GM12878 (cell line): ENCODE results near the gene PRX. TPM values are rescaled to one million over a fixed set of nuclear protein-coding genes. Genes with fewer than 3 reads are reported as not detected.

Experiments used
- CBFB ChIP-seq: IDR thresholded peaks from 2 replicates; pipeline ENCODE4 v1.6.1; 2016; ENCODE audit warnings: antibody characterized with exemption, low read depth
- CHD1 ChIP-seq: IDR thresholded peaks from 2 replicates; pipeline ENCODE4 v1.6.1; 2012; ENCODE audit warnings: low read depth, low read length, improper control_type of control experiment
- CREM ChIP-seq: IDR thresholded peaks from 2 replicates; pipeline ENCODE4 v1.6.1; 2014; ENCODE audit warnings: antibody characterized with exemption, low read depth
- GABPA ChIP-seq: IDR thresholded peaks from 2 replicates; pipeline ENCODE4 v1.6.1; 2014; ENCODE audit warnings: antibody characterized with exemption, low read depth, mild to moderate bottlenecking, inconsistent platforms
- GATAD2B ChIP-seq: fragments of 450-650 bp; conservative IDR thresholded peaks from 2 replicates; pipeline ENCODE4 v1.6.1; 2017; ENCODE audit warnings: low read depth, mild to moderate bottlenecking, moderate library complexity
- HSF1 ChIP-seq: fragments of 150-350 bp; IDR thresholded peaks from 2 replicates; pipeline ENCODE4 v1.6.1; 2014; ENCODE audit warnings: mild to moderate bottlenecking, low read depth, low read length
- IRF4 ChIP-seq: IDR thresholded peaks from 2 replicates; pipeline ENCODE4 v1.6.1; 2011; ENCODE audit warnings: low read depth, low read length
- MEF2A ChIP-seq: IDR thresholded peaks from 2 replicates; pipeline ENCODE4 v1.6.1; 2011; ENCODE audit warnings: low read depth, mild to moderate bottlenecking, low read length, moderate library complexity; ENCODE audit not compliant: insufficient read depth
- MLLT1 ChIP-seq: fragments of 450-650 bp; IDR thresholded peaks from 2 replicates; pipeline ENCODE4 v1.6.1; 2016; ENCODE audit warnings: mild to moderate bottlenecking
- NKRF ChIP-seq: fragments of 450-650 bp; conservative IDR thresholded peaks from 2 replicates; pipeline ENCODE4 v1.6.1; 2017; ENCODE audit warnings: mild to moderate bottlenecking, moderate library complexity
- NRF1 ChIP-seq: conservative IDR thresholded peaks from 2 replicates; pipeline ENCODE4 v1.6.1; 2011; ENCODE audit warnings: mild to moderate bottlenecking, low read depth, low read length, improper control_type of control experiment
- SIX5 ChIP-seq: IDR thresholded peaks from 2 replicates; pipeline ENCODE4 v1.6.1; 2011; ENCODE audit warnings: mild to moderate bottlenecking, low read depth, low read length, moderate library complexity; ENCODE audit not compliant: severe bottlenecking
- SREBF2 ChIP-seq: IDR thresholded peaks from 2 replicates; pipeline ENCODE4 v1.6.1; 2012; ENCODE audit warnings: mild to moderate bottlenecking, low read length
- polyA plus RNA-seq, 11 experiments: library from polyadenylated mRNA; depleted of rRNA in 4 of 11; unstranded in 6 of 11; stranded (reverse) in 5 of 11; fragments of >200 nt; fragmentation: Nextera tagmentation in 4 of 11; fragmentation: Illumina TruSeq in 1 of 11; extraction: Ambion mirVana in 4 of 11; extraction: Trizol in 1 of 11; gene quantifications; 1 replicate in 1 of 11; 2 replicates in 10 of 11; pipeline versions ENCODE4 v1.2.1 to v1.2.3, GENCODE V29; 2011 to 2016; ENCODE audit warnings: inconsistent platforms in 2 of 11, missing spikeins in 2 of 11, low read depth in 1 of 11
- total RNA-seq, 4 experiments: library from RNA; depleted of rRNA in 3 of 4; stranded (reverse); fragments of >200 nt in 3 of 4; fragmentation: Illumina TruSeq in 1 of 4; extraction: Trizol in 1 of 4; gene quantifications; 2 replicates each; pipeline versions ENCODE4 v1.2.1 to v1.2.3, GENCODE V29; 2013 to 2021
- TF ChIP-seq, protein P1 (sequence below): fragments of 450-650 bp; IDR thresholded peaks from 2 replicates; pipeline ENCODE4 v1.6.1; 2017; ENCODE audit warnings: antibody characterized with exemption, mild to moderate bottlenecking, moderate library complexity
- TF ChIP-seq, protein P2 (sequence below): fragments of 450-650 bp; IDR thresholded peaks from 2 replicates; pipeline ENCODE4 v1.6.1; 2017; ENCODE audit warnings: borderline replicate concordance
- TF ChIP-seq, protein P3 (sequence below): IDR thresholded peaks from 2 replicates; pipeline ENCODE4 v1.6.1; 2011; ENCODE audit warnings: borderline replicate concordance, low read depth, mild to moderate bottlenecking, moderate library complexity, mixed read lengths, low read length; ENCODE audit not compliant: insufficient read depth; ENCODE audit errors: extremely low read length

PRX gene
- total and polyA plus RNA-seq, 10 of the 15 experiments (the other 5 are each of a cell fraction or from before 2014, with no cell fraction given): 0.02 to 1.4 (median 0.54) TPM; not detected in 1

GRCh38 chr19:40348125-40348913, 64.9 kb downstream of the PRX start, which contains the start of the genes C19orf47 and PLD3 (continued):
- TF ChIP-seq, protein P1, sequence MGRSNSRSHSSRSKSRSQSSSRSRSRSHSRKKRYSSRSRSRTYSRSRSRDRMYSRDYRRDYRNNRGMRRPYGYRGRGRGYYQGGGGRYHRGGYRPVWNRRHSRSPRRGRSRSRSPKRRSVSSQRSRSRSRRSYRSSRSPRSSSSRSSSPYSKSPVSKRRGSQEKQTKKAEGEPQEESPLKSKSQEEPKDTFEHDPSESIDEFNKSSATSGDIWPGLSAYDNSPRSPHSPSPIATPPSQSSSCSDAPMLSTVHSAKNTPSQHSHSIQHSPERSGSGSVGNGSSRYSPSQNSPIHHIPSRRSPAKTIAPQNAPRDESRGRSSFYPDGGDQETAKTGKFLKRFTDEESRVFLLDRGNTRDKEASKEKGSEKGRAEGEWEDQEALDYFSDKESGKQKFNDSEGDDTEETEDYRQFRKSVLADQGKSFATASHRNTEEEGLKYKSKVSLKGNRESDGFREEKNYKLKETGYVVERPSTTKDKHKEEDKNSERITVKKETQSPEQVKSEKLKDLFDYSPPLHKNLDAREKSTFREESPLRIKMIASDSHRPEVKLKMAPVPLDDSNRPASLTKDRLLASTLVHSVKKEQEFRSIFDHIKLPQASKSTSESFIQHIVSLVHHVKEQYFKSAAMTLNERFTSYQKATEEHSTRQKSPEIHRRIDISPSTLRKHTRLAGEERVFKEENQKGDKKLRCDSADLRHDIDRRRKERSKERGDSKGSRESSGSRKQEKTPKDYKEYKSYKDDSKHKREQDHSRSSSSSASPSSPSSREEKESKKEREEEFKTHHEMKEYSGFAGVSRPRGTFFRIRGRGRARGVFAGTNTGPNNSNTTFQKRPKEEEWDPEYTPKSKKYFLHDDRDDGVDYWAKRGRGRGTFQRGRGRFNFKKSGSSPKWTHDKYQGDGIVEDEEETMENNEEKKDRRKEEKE: no peak
- TF ChIP-seq NKRF: peak; percentile 62
- TF ChIP-seq GATAD2B: no peak
- TF ChIP-seq, protein P2, sequence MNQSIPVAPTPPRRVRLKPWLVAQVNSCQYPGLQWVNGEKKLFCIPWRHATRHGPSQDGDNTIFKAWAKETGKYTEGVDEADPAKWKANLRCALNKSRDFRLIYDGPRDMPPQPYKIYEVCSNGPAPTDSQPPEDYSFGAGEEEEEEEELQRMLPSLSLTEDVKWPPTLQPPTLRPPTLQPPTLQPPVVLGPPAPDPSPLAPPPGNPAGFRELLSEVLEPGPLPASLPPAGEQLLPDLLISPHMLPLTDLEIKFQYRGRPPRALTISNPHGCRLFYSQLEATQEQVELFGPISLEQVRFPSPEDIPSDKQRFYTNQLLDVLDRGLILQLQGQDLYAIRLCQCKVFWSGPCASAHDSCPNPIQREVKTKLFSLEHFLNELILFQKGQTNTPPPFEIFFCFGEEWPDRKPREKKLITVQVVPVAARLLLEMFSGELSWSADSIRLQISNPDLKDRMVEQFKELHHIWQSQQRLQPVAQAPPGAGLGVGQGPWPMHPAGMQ: no peak
- TF ChIP-seq CBFB: no peak
- peak; percentile 43 for TF ChIP-seq SIX5
- TF ChIP-seq MLLT1: no peak
- 0 out of 2 replicates have a peak, but pooled peaks have one; percentile 41 for TF ChIP-seq MEF2A
- TF ChIP-seq NRF1: peak; percentile 75
- TF ChIP-seq IRF4: no peak
- TF ChIP-seq GABPA: peak; percentile 93
- peak; percentile 79; the same call in 1 of the 2 replicates for TF ChIP-seq CREM
- TF ChIP-seq CHD1: peak; percentile 87; the same call in 1 of the 2 replicates
- TF ChIP-seq HSF1: 0 out of 2 replicates have a peak, but pooled peaks have one; percentile 41
- peak; percentile 48; the same call in 1 of the 2 replicates for TF ChIP-seq SREBF2
- TF ChIP-seq, protein P3, sequence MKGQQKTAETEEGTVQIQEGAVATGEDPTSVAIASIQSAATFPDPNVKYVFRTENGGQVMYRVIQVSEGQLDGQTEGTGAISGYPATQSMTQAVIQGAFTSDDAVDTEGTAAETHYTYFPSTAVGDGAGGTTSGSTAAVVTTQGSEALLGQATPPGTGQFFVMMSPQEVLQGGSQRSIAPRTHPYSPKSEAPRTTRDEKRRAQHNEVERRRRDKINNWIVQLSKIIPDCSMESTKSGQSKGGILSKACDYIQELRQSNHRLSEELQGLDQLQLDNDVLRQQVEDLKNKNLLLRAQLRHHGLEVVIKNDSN: peak; percentile 100
